ENCODE measurements around the gene SLC4A8. TPM values are rescaled to one million over a fixed set of nuclear protein-coding genes. Genes with fewer than 3 reads are reported as not detected.

SLC4A8 gene
- total RNA-seq, 1 experiment from 2014 or later, result 4.2 TPM

- CTCF ChIA-PET, result no interaction called here
Observed at GRCh38 chr12:51441583-51441982, 17.0 kb downstream of the SLC4A8 start.

GRCh38 chr12:51442324-51442723, 17.7 kb downstream of the SLC4A8 start:
- Histone ChIP-seq H3K9me3 (ENCODE audit: low read length) (no peaks in the 10 kb centered on the region), H3F3A (ENCODE audit: low read length, unreplicated experiment) (no peaks in the 10 kb centered on the region), H3K4me3 (ENCODE audit: low read length) (no peak overlapping the region), H3K4me2 (ENCODE audit: low read length) (no peak overlapping the region), H3K27ac (ENCODE audit: low read length) (no peak overlapping the region), H3K27me3 (ENCODE audit: low read length) (no peaks in the 10 kb centered on the region), H2AFZ (ENCODE audit: low read length) (no peak overlapping the region), H3K79me2 (ENCODE audit: low read length) (no peaks in the 10 kb centered on the region), H3K9me2 (replicated peaks; ENCODE audit: low read length) (no peaks in the 10 kb centered on the region), H3K9ac (ENCODE audit: low read length) (no peak overlapping the region), H3K4me1 (ENCODE audit: insufficient read depth, low read length) (no peaks in the 10 kb centered on the region), H3K36me3 (ENCODE audit: low read depth, low read length) (no peaks in the 10 kb centered on the region), H4K20me1 (ENCODE audit: low read length) (no peaks in the 10 kb centered on the region)
- DNase-seq (no peak), ATAC-seq (no peak)
- POLR2A ChIA-PET (ENCODE audit: unreplicated experiment), result no interaction called here
- intact Hi-C loops (cut with micrococcal nuclease), result no loop called here
- TF ChIP-seq EZH2 (IDR thresholded peaks at IDR 0.05; ENCODE audit: low read length, unreplicated experiment), result no peak
- TF ChIP-seq EZH2phosphoT487 (IDR thresholded peaks at IDR 0.05; ENCODE audit: borderline replicate concordance, low read length), result no peak
- TF ChIP-seq CTCF (conservative IDR thresholded peaks at IDR 0.05; ENCODE audit: low read depth, low read length), result no peak
- CTCF ChIA-PET, result no interaction called here
- BruUV-seq (replicated peaks), result no TSS peak

More at GRCh38 chr12:51441583-51441982, 17.0 kb downstream of the SLC4A8 start:
- Histone ChIP-seq H3F3A (ENCODE audit: low read length, unreplicated experiment) (no peaks in the 10 kb centered on the region), H3K9me2 (replicated peaks; ENCODE audit: low read length) (no peaks in the 10 kb centered on the region), H3K27me3 (ENCODE audit: low read length) (no peaks in the 10 kb centered on the region), H3K9ac (ENCODE audit: low read length) (no peak overlapping the region), H3K79me2 (ENCODE audit: low read length) (no peaks in the 10 kb centered on the region), H3K4me3 (ENCODE audit: low read length) (no peak overlapping the region), H3K36me3 (ENCODE audit: low read depth, low read length) (no peaks in the 10 kb centered on the region), H3K27ac (ENCODE audit: low read length) (no peak overlapping the region), H3K9me3 (ENCODE audit: low read length) (no peaks in the 10 kb centered on the region), H2AFZ (ENCODE audit: low read length) (no peak overlapping the region), H3K4me1 (ENCODE audit: insufficient read depth, low read length) (no peaks in the 10 kb centered on the region), H4K20me1 (ENCODE audit: low read length) (no peaks in the 10 kb centered on the region), H3K4me2 (ENCODE audit: low read length) (no peak overlapping the region)
- no TSS peak for BruUV-seq (replicated peaks)
- no peak for ATAC-seq
- POLR2A ChIA-PET (ENCODE audit: unreplicated experiment), result no interaction called here
- no peak for TF ChIP-seq CTCF (conservative IDR thresholded peaks at IDR 0.05; ENCODE audit: low read depth, low read length)
- TF ChIP-seq EZH2 (IDR thresholded peaks at IDR 0.05; ENCODE audit: low read length, unreplicated experiment), result no peak
- TF ChIP-seq EZH2phosphoT487 (IDR thresholded peaks at IDR 0.05; ENCODE audit: borderline replicate concordance, low read length), result no peak
- intact Hi-C loops (cut with micrococcal nuclease), result no loop called here
- DNase-seq, result no peak

- ChIA-PET POLR2A (ENCODE audit: unreplicated experiment) (no interaction called here), CTCF (no interaction called here)
- Histone ChIP-seq H3K9ac (ENCODE audit: low read length) (no peak overlapping the region), H3K4me1 (ENCODE audit: insufficient read depth, low read length) (no peaks in the 10 kb centered on the region), H3K27ac (ENCODE audit: low read length) (no peak overlapping the region), H4K20me1 (ENCODE audit: low read length) (no peaks in the 10 kb centered on the region), H3K79me2 (ENCODE audit: low read length) (no peaks in the 10 kb centered on the region), H3K36me3 (ENCODE audit: low read depth, low read length) (no peaks in the 10 kb centered on the region), H3F3A (ENCODE audit: low read length, unreplicated experiment) (no peaks in the 10 kb centered on the region), H2AFZ (ENCODE audit: low read length) (no peak overlapping the region), H3K9me3 (ENCODE audit: low read length) (no peaks in the 10 kb centered on the region), H3K9me2 (replicated peaks; ENCODE audit: low read length) (no peaks in the 10 kb centered on the region), H3K27me3 (ENCODE audit: low read length) (no peaks in the 10 kb centered on the region), H3K4me2 (ENCODE audit: low read length) (no peak overlapping the region), H3K4me3 (ENCODE audit: low read length) (no peak overlapping the region)
- BruUV-seq (replicated peaks), result no TSS peak
- DNase-seq, result no peak
- no peak for ATAC-seq
- intact Hi-C loops (cut with micrococcal nuclease), result no loop called here
- TF ChIP-seq CTCF (conservative IDR thresholded peaks at IDR 0.05; ENCODE audit: low read depth, low read length) (no peak), EZH2phosphoT487 (IDR thresholded peaks at IDR 0.05; ENCODE audit: borderline replicate concordance, low read length) (no peak), EZH2 (IDR thresholded peaks at IDR 0.05; ENCODE audit: low read length, unreplicated experiment) (no peak)
Observed at GRCh38 chr12:51443573-51443972, 18.9 kb downstream of the SLC4A8 start.
